Prostate gland (tissue), 2 donors: ENCODE data around the gene CEACAM6.

Experiments
- CTCF ChIP-seq, 4 experiments: fragments of 200-600 bp in 2 of 4; fragments of 450-650 bp in 2 of 4; sonication (generic) in 2 of 4; IDR thresholded peaks; 1 replicate in 3 of 4; 2 replicates in 1 of 4; pipeline ENCODE4 v1.5.1; 2016 to 2019; ENCODE audit warnings: antibody characterized with exemption in 4 of 4, mild to moderate bottlenecking in 2 of 4, moderate library complexity in 2 of 4
- POLR2A ChIP-seq: fragments of 450-650 bp; IDR thresholded peaks from one replicate; pipeline ENCODE4 v1.6.1; 2016; ENCODE audit warnings: antibody characterized with exemption, mild to moderate bottlenecking
- POLR2AphosphoS5 ChIP-seq: sonication (generic); formaldehyde crosslinking; IDR thresholded peaks from one replicate; pipeline ENCODE4 v1.6.1; 2017; ENCODE audit warnings: antibody characterized with exemption

GRCh38 chr19:41802770-41803169, 47.4 kb downstream of the CEACAM6 start:
- TF ChIP-seq POLR2A (no peak), CTCF (IDR thresholded peaks at IDR 0.05) (no peak), POLR2AphosphoS5 (no peak)
